ENCODE measurements around the gene HOXA4. TPM values are rescaled to one million over a fixed set of nuclear protein-coding genes. Genes with fewer than 3 reads are reported as not detected.

The HOXA4 gene
- total and polyA plus RNA-seq, 2 experiments from 2014 or later, result not detected

- DNase-seq (ENCODE audit: low spot score) (peak; percentile 41), ATAC-seq (peak; percentile 4)
- peaks cover 34% of the 10 kb centered on the region for H3K4me1 ChIP-seq (ENCODE audit: insufficient read depth)
- no peak within 1 kb of the TSS for H3K27ac ChIP-seq (ENCODE audit: low read depth)
- Mint-ChIP-seq H3K4me3 (peak within 1 kb of the TSS; percentile 38), H3K36me3 (ENCODE audit: low read depth) (no peaks in the 10 kb centered on the region; the same call in 2 of the 3 replicates), H3K27me3 (ENCODE audit: insufficient read depth, low read depth, poor library complexity) (peaks cover 95% of the 10 kb centered on the region), H3K4me1 (peaks cover 13% of the 10 kb centered on the region), H3K27ac (no peak within 1 kb of the TSS), H3K9me3 (peaks cover 11% of the 10 kb centered on the region; the same call in 2 of the 3 replicates)
- peaks cover 44% of the 10 kb centered on the region for H3F3A ChIP-seq (replicated peaks; ENCODE audit: low read depth)
- TF ChIP-seq JUNB (IDR thresholded peaks at IDR 0.05; ENCODE audit: unreplicated experiment) (no peak), EZH2phosphoT487 (IDR thresholded peaks at IDR 0.05; ENCODE audit: unreplicated experiment) (peak; percentile 54), EZH2 (IDR thresholded peaks at IDR 0.05; ENCODE audit: low read depth, unreplicated experiment) (peak; percentile 94)
- H3K4me3 ChIP-seq, result peak within 1 kb of the TSS; percentile 43
- H3K27me3 ChIP-seq (ENCODE audit: insufficient read depth), result peaks cover 100% of the 10 kb centered on the region
- no peaks in the 10 kb centered on the region for H3K36me3 ChIP-seq (ENCODE audit: insufficient read depth)
- H2AFZ ChIP-seq, result no peak within 1 kb of the TSS
- peaks cover 51% of the 10 kb centered on the region for H4K20me1 ChIP-seq (replicated peaks; ENCODE audit: insufficient read depth)
- H3K4me2 ChIP-seq, result peak within 1 kb of the TSS; percentile 70
- no peaks in the 10 kb centered on the region for H3K79me2 ChIP-seq (replicated peaks; ENCODE audit: insufficient read depth)
- H3K9me2 ChIP-seq (ENCODE audit: insufficient read depth), result no peaks in the 10 kb centered on the region
Measured at GRCh38 chr7:27173956-27174873, 43.7 kb upstream of the HOXA4 start, which contains the start of gene HOXA10. Gene HOXA10 (minus strand): TSS chr7:27174320. CDS start chr7:27174306, 14 bp downstream.

GRCh38 chr7:27173511-27173955 lies 43.0 kb upstream of the HOXA4 start:
- ATAC-seq (peak; percentile 13), DNase-seq (ENCODE audit: low spot score) (peak; percentile 48)
- H3K36me3 ChIP-seq (ENCODE audit: insufficient read depth), result no peaks in the 10 kb centered on the region
- Mint-ChIP-seq H3K27me3 (ENCODE audit: insufficient read depth, low read depth, poor library complexity) (peaks cover 95% of the 10 kb centered on the region), H3K27ac (no peak overlapping the region), H3K9me3 (peaks cover 11% of the 10 kb centered on the region; the same call in 2 of the 3 replicates), H3K4me1 (peaks cover 14% of the 10 kb centered on the region; the same call in 2 of the 3 replicates), H3K36me3 (ENCODE audit: low read depth) (no peaks in the 10 kb centered on the region; the same call in 2 of the 3 replicates), H3K4me3 (no peak overlapping the region)
- H3K79me2 ChIP-seq (replicated peaks; ENCODE audit: insufficient read depth), result no peaks in the 10 kb centered on the region
- peaks cover 48% of the 10 kb centered on the region for H4K20me1 ChIP-seq (replicated peaks; ENCODE audit: insufficient read depth)
- H3K4me1 ChIP-seq (ENCODE audit: insufficient read depth), result peaks cover 29% of the 10 kb centered on the region
- no peak overlapping the region for H3K27ac ChIP-seq (ENCODE audit: low read depth)
- H3K9me2 ChIP-seq (ENCODE audit: insufficient read depth), result no peaks in the 10 kb centered on the region
- peaks cover 100% of the 10 kb centered on the region for H3K27me3 ChIP-seq (ENCODE audit: insufficient read depth)
- H3K4me2 ChIP-seq, result peak overlapping the region; percentile 70
- H2AFZ ChIP-seq, result no peak overlapping the region
- peak overlapping the region; percentile 43; the same call in 1 of the 2 replicates for H3K4me3 ChIP-seq
- H3F3A ChIP-seq (replicated peaks; ENCODE audit: low read depth), result peaks cover 46% of the 10 kb centered on the region
- TF ChIP-seq ZNF114 (CRISPR knock-in tag; IDR thresholded peaks at IDR 0.05) (no peak), ETS1 (IDR thresholded peaks at IDR 0.05) (no peak), REST (IDR thresholded peaks at IDR 0.05; ENCODE audit: unreplicated experiment) (no peak), STAT1 (IDR thresholded peaks at IDR 0.05; ENCODE audit: unreplicated experiment) (no peak), EZH2phosphoT487 (IDR thresholded peaks at IDR 0.05; ENCODE audit: unreplicated experiment) (peak; percentile 97), ZNF331 (CRISPR knock-in tag; IDR thresholded peaks at IDR 0.05; ENCODE audit: low read depth) (no peak), EZH2 (IDR thresholded peaks at IDR 0.05; ENCODE audit: low read depth, unreplicated experiment) (peak; percentile 73), POLR2AphosphoS5 (IDR thresholded peaks at IDR 0.05; ENCODE audit: low read depth) (no peak), JUNB (IDR thresholded peaks at IDR 0.05; ENCODE audit: unreplicated experiment) (no peak)

All from GM23338 (cell line).